Measurements from ENCODE around the gene LRP5.
"Not testable (repeated sequence)": the region's sequence is repeated elsewhere in the genome, so short reads cannot be mapped to it uniquely, and the experiment has no call there.

The LRP5 gene

GRCh38 chr11:68446046-68446725, 133.8 kb downstream of the LRP5 start:
- DNase-seq = no peak

DNA sequence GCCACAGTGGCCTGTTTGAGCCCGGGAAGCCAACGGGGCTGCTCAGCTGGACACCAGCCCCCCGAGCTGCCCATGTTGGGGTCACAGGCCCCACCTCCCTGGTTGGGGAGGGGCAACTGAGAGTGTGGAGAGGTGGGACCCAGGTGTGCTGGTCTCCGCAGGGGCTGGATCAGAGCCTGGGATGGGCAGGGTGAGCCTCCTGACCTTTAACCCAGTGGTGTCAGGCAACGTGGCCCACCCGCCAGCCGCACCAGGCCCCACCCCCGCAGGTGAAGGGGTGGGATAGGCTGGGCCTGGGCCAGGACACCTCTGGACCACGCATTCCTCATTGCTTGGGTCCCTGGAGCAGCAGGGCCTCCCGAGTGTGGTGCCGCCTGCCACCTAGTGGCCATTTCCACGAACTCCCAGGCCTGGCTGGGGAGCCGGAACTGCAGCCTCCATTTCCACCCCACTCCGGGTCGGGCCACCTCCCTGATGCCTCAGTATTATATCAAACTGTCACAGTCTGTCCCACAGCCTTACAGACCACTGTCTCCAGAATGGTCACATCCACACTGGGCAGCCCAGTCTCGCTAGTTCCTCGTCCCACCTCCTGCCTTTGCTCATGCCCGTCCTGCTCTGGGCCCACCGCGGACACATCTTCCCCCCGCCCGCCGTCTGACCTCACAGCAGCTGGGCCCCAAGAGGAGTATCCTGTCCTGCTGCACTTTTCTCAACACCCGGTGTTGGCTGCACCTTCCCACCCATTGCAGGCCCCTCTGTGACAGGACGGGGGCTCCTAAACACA, 134.8 kb downstream of the LRP5 start:
- peak; percentile 73 for DNase-seq

GRCh38 chr11:68447914-68448313, 135.5 kb downstream of the LRP5 start:
- DNase-seq = not testable (repeated sequence)

DNA sequence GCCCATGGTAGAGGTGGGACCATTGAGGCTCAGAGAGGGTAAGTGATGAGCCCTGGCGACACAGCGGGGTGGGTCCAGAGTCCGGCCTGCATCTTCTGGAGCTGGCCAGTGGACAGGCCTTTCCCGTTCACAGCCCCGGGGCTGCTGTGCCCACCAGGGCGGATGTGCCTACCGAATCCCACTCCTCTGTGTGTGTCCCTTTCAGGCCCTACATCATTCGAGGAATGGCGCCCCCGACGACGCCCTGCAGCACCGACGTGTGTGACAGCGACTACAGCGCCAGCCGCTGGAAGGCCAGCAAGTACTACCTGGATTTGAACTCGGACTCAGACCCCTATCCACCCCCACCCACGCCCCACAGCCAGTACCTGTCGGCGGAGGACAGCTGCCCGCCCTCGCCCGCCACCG, 136.2 kb downstream of the LRP5 start:
- DNase-seq = no peak

DNA sequence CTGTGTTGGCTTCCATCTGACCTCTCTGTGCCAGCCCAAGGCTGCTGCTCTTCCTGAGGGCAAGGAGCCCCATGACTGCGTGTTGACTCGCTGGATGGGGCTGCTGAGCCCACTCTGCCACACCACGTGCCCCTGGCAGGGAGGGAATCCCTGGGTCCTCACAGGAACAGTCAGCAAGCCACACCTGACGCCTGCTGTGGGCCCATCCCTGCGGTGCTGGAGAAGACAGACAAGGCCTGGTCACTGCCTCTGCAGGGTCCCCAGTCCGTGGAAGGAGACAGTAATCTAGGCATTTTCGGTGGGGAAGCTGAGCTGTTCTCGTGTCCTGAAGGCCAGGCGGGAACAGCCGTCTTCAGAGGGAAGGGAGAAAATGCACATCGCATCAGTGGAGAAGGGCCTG, 137.6 kb downstream of the LRP5 start:
- DNase-seq = no peak

DNA sequence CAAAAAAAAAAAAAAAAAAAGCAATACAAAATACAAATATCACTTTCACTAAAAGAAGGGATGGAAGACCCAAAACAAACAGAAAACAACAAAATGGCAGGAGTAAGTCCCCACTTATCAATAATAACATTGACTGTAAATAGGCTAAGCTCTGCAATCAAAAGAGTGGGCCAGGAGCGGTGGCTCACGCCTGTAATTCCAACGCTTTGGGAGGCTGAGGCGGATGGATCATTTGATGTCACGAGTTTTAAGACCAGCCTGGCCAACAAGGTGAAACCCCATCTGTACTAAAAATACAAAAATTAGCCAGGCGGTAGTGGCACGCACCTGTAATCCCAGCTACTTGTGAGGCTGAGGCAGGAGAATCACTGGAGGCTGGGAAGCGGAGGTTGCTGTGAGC, 138.3 kb downstream of the LRP5 start:
- DNase-seq = no peak

GRCh38 chr11:68454767-68455166, 142.4 kb downstream of the LRP5 start:
- no peak for DNase-seq

GRCh38 chr11:68455485-68455884, 143.1 kb downstream of the LRP5 start:
- DNase-seq = no peak

DNA sequence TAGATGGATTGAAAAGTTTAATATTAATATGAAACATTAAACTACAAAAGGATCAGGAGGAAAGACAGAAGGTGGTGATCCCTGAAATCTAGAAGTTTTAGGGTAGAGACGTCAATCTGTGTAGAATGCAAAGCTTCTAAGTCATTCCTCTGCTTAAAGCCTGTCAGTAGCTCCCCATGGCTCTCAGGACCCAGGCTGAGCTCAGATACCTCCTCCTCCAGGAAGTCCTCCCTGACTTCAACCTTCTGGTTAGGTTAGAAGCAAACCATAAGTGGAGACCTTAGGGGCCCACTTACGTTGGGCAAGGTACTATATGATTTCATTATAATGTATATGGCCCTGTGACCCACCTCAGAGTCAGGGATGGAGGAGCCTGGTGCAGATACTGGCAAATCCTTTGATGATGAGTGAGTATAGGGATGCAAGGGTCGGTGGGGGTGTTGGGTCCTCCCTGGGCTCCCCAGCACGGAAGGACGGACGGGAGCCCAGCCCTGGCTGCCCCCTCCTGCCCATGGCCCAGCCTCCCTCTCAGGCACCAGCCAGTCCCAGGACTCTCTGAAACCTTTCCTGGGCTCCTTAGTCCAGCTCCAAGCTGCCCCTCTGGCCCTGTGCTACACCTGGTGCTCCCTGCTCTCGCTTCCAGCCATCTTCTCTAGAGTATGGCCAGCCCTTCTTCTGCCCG, 145.0 kb downstream of the LRP5 start:
- DNase-seq = no peak

GRCh38 chr11:68457898-68458249, 145.5 kb downstream of the LRP5 start:
- DNase-seq = no peak

DNA sequence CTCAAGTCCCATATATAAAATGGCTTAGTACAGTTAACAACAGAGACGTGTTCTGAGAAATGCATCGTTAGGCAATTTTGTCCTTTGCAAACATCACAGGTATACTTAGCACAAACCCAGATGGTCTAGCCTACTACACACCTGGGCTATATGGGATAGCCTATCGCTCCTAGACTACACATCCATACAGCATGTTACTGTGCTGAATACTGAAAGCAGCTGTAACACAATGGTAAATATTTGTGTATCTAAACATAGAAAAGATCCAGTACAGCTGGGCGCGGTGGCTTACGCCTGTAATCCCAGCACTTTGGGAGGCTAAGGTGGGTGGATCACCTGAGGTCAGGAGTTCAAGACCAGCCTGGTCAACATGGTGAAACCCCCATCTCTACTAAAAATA, 145.9 kb downstream of the LRP5 start:
- DNase-seq = not testable (repeated sequence)

- peak; percentile 98 for DNase-seq
These were observed 147.7 kb downstream of the LRP5 start for GRCh38 chr11:68459886-68460740.

DNA sequence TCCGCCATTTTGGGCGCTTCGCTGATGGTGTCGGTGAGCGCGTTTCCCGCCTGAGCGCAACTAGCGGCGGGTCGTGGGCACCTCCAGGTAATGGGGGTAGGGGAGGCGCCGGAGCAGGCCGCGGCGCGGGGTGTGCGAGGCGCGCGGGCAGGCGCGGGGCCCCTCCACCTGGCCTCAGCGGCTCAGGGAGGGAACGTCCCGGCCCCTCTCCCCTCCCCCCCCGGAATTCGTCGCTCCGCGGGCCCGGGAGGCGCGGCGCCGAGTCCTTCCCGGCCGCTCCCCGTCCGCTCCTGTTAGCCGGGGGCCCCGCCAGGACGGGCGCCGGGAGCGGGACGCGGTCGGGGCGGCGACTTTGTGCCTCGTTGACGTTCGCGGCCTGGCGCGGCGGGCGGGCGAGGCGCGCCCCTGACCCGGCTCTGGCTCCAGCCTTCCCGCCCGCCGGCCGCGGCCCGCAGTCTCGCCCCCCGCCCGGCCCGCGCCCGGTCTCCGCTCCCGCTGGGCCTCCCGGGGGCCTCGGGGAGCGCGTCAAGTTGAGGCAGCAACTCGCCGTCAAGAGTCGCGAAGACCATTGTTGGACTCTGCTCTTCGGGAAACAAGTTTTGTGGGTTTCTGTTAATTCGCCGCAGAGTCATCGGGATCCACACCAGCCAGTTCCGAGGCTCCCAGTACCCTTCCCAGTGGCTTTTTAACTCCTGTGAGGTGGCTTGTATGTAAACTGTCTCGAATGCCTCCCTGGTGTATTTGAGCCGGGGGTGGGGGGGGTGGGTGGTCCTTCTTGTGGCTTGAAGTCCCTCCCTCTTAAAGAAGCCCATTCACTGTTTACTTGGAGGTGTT, 148.6 kb downstream of the LRP5 start, which contains the start of gene PPP6R3:
PPP6R3 (plus strand) TSS at position 12 of the 834 bp plus-strand sequence. CDS start 76,913 bp downstream, outside the sequence.
- peak; percentile 10 for DNase-seq

DNA sequence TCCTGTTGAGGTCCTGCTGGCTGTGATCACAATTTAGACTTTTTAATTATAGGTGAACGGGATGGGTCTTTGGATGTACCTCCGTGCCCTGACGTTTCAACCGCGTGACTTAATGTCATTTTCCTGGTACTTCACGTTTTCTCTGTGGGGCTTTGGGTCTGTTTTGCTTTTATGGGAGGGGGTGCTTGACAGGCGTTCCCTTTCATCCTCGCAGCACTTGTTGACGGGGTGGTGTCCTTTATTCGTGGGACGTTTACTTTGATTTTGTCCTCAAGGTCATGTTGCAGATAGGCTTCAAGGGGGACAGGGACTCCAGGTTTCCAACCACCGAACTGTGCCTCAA, 149.2 kb downstream of the LRP5 start:
- DNase-seq = no peak

DNA sequence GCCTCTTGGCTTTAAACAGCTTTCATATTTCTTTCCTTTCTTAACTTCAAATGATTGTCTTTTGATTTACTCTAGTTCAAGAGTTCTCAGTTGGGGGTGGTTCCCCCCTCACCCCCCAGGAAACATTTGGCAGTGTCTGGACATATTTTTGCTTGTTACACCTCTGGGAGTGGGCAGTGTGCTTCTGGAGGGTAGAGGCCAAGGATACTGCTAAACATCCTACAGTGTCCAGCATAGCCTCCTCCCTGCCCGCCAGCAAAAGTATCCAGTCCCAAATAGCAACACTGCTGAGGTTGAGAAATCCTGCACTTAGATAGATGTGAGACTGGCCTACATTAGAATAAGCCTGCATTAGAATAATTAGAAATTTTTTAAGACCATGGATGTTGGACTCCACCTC, 151.3 kb downstream of the LRP5 start:
- no peak for DNase-seq

DNA sequence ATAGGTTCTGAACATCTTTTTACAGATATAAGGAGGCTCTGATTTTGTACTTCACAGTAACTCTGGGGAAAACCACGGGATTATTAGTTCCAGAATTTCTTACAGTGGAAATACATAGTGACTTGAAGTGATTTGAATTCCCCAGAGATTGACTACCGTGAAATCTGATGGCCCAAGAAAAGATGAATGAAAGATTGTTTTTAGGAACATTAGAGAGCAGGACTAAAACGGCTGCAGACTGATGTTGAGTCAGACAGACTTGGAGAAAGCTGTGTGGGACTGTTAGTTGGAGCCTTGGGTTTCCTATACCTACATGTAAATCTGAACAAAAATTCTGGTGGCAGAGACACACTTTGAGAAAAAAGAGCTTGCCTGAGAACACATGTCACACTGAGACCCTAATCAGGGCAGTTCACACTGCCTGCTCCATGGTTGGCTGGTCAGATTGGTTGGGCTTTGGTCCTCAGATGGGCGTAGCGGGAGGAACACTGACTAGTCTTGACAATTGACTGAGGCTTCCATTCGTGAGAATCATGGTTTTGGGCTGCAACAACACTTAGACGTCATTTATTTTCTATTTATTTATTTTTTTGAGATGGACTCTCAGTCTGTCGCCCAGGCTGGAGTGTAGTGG, 154.9 kb downstream of the LRP5 start:
- DNase-seq = no peak

- DNase-seq = no peak
These were observed 155.9 kb downstream of the LRP5 start for GRCh38 chr11:68468217-68468828.

DNA sequence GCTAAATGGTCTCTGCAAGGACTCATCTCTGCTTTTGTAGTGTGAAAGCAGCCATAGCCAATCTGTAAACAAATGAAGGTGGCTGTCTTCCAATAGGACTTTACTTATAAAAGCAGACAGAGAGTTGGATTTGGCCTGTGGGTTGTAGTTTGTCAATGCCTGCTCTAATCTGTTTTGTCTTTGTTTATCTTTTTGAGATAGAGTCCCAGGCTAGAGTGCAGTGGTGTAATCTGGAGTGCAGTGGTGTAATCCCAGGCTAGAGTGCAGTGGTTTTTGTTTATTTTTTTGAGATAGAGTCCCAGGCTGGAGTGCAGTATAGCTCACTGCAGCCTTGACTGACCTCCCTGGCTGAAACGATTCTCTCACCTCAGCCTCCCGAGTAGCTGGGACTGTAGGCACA, 156.7 kb downstream of the LRP5 start:
- no peak for DNase-seq

DNA sequence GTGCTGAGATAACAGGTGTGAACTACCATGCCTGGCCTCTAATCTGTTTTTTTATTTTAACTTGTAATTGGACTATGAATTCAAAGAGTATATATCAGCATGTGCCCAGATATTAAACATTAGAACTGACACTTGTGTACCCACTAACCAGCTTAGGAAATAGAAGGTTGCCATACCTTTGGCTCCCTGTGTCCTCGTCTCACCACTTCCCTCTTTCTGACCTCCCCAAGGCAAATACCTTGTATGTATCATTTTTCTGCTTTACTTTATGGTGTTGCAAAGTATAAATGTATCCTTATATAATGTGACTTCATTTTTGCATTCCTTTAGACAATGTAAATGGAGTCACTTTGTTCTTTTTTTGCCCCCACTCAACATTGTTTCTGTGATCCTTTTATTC, 157.3 kb downstream of the LRP5 start:
- no peak for DNase-seq

DNA sequence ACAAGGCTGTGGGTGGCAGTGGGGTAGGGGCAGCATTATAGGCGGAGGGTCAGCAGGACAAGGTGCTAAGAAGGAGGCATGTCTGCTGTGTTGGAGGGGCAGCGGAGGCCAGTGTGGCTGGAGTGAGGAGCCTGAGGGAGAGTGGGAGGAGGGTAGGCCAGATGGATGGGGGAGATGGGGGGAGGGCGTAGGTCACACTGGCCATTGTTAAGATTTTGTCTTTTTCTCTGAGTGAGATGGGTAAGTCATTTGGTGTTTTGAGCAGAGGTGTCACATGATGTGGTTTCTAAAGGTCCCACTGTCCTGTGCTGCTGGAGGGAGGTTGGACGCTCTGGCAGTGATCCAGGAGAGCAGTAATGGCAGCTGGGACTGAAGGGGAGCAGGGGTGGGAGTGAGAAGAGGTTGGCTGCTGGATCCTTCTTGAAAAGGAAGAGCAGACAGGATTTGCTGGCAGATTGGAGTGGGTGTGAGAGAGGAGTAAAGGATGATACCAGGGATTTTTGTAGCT, 158.0 kb downstream of the LRP5 start:
- peak; percentile 32 for DNase-seq
